Measurements from ENCODE around the gene DIPK1A. TPM values are rescaled to one million over a fixed set of nuclear protein-coding genes. Genes with fewer than 3 reads are reported as not detected.

The DIPK1A gene
- total RNA-seq, 1 experiment from 2014 or later = 3.8 TPM

DNA sequence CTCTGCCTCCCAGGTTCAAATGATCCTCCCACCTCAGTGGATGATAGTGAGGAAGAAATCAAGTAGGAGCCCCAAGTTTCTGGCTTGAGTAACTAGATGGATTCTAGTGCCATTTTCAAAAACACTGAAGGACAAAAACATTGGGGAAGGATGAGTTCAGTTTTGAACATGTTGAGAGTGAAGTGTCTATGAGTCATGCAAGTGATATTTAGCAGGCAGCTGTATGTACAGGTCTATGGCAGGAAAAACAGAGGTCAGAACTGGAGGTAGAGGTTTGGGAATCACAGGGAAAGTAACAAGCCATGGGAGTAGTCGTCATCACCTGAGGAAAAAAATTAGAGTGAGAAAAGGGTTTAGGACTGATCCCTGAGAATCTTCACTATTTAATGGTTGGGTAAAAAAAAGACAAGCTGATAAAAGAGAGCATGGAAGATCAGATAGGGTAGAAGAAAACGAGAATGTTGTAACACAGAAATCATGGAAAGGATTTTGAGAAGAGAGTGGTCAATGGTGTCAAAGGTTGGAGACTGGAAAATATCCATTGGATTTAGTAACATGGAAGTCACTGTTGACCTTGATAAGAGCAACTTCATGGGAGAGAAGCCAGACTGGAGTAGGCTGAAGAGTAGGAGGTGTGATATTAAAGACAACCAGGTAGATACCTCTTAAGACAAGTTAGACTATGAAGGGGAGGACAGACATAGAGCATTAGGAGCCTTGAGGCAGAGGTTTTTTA is 53.1 kb downstream of the DIPK1A start:
- Histone ChIP-seq H2BK15ac (ENCODE audit: low read depth, low read length) (no peak overlapping the region), H2BK20ac (ENCODE audit: low read depth, low read length, poor library complexity, severe bottlenecking) (no peak overlapping the region), H3K56ac (ENCODE audit: insufficient read length, low read depth, low read length) (no peak overlapping the region), H3K9me3 (ENCODE audit: control insufficient read depth, low read depth, low read length) (no peaks in the 10 kb centered on the region), H3K4me2 (ENCODE audit: insufficient read depth, insufficient read length, low read length) (no peak overlapping the region), H3K79me2 (ENCODE audit: insufficient read depth, low read length) (no peaks in the 10 kb centered on the region), H2BK12ac (ENCODE audit: insufficient read length, low read depth, low read length) (no peak overlapping the region), H3K4ac (ENCODE audit: low read depth, low read length) (no peak overlapping the region), H3K14ac (ENCODE audit: insufficient read depth, low read length) (no peak overlapping the region), H3K27me3 (ENCODE audit: insufficient read depth, low read length) (no peaks in the 10 kb centered on the region), H3K79me1 (ENCODE audit: insufficient read depth, low read depth, low read length, poor library complexity, severe bottlenecking) (no peaks in the 10 kb centered on the region), H3K4me1 (ENCODE audit: insufficient read depth, low read length) (no peaks in the 10 kb centered on the region), H3K18ac (ENCODE audit: insufficient read length, low read depth, low read length) (no peak overlapping the region), H3T11ph (ENCODE audit: low read length) (no peak overlapping the region), H3K23ac (ENCODE audit: insufficient read length, low read depth, low read length) (no peak overlapping the region), H3K23me2 (ENCODE audit: insufficient read length, low read depth, low read length, poor library complexity, severe bottlenecking) (no peaks in the 10 kb centered on the region), H2BK120ac (ENCODE audit: low read depth, low read length, poor library complexity, severe bottlenecking) (no peak overlapping the region), H2AFZ (ENCODE audit: low read length) (no peak overlapping the region), H4K8ac (replicated peaks; ENCODE audit: insufficient read length, low read depth, low read length) (no peak overlapping the region), H4K91ac (ENCODE audit: insufficient read length, low read depth, low read length) (no peak overlapping the region), H2AK5ac (ENCODE audit: insufficient read length, low read length) (no peak overlapping the region), H2BK5ac (ENCODE audit: insufficient read length, low read length) (no peak overlapping the region), H4K20me1 (ENCODE audit: control insufficient read depth, insufficient read depth, insufficient read length) (no peaks in the 10 kb centered on the region), H3K9ac (ENCODE audit: extremely low read depth, insufficient read length, low read length) (no peak overlapping the region), H3K27ac (ENCODE audit: insufficient read length, low read depth, low read length) (no peak overlapping the region), H4K5ac (ENCODE audit: insufficient read length, low read depth, low read length) (no peak overlapping the region)
- Mint-ChIP-seq H3K27ac (no peak overlapping the region; a peak in 1 of 7 replicates), H3K4me3 (no peak overlapping the region), H3K36me3 (ENCODE audit: insufficient read depth in 1 of 3, low read depth in 3 of 3) (no peaks in the 10 kb centered on the region), H3K4me1 (no peaks in the 10 kb centered on the region), H3K9me3 (no peaks in the 10 kb centered on the region), H3K27me3 (ENCODE audit: low read depth) (no peaks in the 10 kb centered on the region)
- no peak for DNase-seq
- no CpG with 5 or more reads among the region's 2 CpGs for WGBS (ENCODE audit: extremely low coverage, insufficient read length, low lambda C conversion rate)
- TF ChIP-seq, protein P1, sequence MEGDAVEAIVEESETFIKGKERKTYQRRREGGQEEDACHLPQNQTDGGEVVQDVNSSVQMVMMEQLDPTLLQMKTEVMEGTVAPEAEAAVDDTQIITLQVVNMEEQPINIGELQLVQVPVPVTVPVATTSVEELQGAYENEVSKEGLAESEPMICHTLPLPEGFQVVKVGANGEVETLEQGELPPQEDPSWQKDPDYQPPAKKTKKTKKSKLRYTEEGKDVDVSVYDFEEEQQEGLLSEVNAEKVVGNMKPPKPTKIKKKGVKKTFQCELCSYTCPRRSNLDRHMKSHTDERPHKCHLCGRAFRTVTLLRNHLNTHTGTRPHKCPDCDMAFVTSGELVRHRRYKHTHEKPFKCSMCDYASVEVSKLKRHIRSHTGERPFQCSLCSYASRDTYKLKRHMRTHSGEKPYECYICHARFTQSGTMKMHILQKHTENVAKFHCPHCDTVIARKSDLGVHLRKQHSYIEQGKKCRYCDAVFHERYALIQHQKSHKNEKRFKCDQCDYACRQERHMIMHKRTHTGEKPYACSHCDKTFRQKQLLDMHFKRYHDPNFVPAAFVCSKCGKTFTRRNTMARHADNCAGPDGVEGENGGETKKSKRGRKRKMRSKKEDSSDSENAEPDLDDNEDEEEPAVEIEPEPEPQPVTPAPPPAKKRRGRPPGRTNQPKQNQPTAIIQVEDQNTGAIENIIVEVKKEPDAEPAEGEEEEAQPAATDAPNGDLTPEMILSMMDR (conservative IDR thresholded peaks at IDR 0.05) = no peak

Measured in H9 (cell line).